ENCODE data around the gene DIO3.

DIO3 gene

DNA sequence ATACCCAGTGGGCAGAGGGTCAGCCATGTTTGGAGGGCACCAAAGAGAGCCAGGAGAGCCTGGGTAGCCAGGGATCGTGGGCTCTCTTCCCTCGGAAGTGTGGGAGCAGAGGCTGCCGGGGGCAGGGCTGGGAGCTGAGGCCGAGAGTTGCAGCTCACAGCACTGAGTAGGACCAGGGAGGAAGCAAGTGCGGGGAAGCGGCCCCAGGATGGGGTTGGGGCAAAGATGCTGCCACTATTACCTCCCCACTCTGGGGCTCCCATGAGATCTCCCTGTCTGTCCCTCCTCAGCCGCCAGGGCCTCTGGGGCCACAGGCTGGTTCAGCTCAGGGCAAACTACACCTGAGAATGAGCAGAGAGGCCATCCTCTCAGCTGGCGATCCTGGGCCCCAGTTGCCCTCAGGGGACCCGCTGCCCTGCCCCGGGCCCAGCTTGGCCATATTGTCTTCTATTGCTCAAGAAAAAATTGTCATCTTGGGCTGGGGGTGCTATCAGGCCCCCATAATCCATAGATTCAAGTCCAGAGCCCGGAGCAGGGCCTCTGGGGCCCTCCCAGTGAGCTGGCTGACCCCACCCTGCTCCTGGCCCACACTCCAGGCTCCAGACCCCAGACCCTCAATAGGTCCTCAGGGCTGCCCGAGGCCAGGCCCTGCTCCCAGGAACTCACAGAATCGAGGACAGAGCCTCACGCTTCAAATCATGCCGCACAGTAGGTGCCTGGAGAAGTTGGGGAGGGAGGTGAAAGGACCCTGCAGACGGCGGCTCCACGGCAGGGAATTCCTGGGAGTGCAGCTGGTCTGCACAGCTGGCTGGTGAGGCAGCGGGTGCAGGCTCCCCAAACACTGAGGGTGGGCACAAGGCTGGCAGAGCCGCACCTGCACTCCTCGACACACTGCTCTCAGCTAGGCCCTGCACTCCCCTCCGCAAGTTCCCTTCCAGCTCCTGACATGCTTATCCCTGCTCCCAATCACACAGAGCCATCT lies 20.5 kb upstream of the DIO3 start:
- H3K4me3 ChIP-seq (replicated peaks; ENCODE audit: low read depth, low read length), result no peak overlapping the region
- TF ChIP-seq CTCF (IDR thresholded peaks at IDR 0.05; ENCODE audit: low read depth, low read length, missing control alignments), result no peak
- no peak for DNase-seq (ENCODE audit: extremely low read depth, low read depth)

- no peak overlapping the region for H3K4me3 ChIP-seq (replicated peaks; ENCODE audit: low read depth, low read length)
- no peak for TF ChIP-seq CTCF (IDR thresholded peaks at IDR 0.05; ENCODE audit: low read depth, low read length, missing control alignments)
- DNase-seq (ENCODE audit: extremely low read depth, low read depth), result no peak
Measured at GRCh38 chr14:101542391-101542790, 18.9 kb upstream of the DIO3 start.

DNA sequence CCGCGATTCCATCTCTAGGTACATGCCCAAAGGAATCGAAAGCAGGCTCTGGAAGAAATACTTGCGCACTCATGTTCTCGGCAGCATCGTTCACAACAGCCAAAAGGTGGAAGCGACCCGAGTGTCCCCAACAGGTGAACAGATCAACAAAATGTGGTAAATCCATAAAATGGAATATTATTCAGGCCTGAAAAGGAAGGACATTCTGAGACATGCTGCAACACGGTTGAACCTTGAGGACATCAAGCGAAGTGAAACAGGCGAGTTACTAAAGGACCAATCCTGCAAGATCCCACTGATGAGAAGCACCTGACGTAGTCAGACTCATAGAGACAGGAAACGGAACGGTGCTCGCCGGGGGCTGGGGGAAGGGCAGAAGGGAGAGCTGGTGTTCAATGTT lies 17.5 kb upstream of the DIO3 start:
- no peak for TF ChIP-seq CTCF (IDR thresholded peaks at IDR 0.05; ENCODE audit: low read depth, low read length, missing control alignments)
- H3K4me3 ChIP-seq (replicated peaks; ENCODE audit: low read depth, low read length), result no peak overlapping the region
- no peak for DNase-seq (ENCODE audit: extremely low read depth, low read depth)

- no peak for TF ChIP-seq CTCF (IDR thresholded peaks at IDR 0.05; ENCODE audit: low read depth, low read length, missing control alignments)
Measured at GRCh38 chr14:101544550-101544949, 16.7 kb upstream of the DIO3 start.

DNA sequence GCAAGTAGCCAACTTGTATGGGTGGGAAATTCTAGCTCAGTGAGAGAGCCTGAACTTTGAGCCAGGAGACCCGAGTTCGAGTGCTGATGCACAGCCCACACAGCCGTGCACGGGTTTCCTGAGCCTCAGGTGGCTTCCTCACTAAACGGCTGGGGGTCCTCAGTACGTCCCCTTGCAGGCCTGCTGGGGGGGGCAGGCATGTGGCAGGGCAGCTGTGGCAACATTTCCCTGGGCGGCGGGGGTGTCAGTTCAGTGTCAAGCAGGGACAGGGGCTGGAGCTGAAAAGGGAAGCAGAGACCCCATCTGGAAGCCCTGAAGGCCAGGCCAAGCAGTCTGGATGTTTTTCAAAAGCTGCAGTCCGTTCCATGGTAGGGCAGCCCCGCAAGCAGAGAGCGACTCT lies 14.6 kb upstream of the DIO3 start:
- no peak for DNase-seq (ENCODE audit: extremely low read depth, low read depth)
- TF ChIP-seq CTCF (IDR thresholded peaks at IDR 0.05; ENCODE audit: low read depth, low read length, missing control alignments), result no peak
- H3K4me3 ChIP-seq (replicated peaks; ENCODE audit: low read depth, low read length), result no peak overlapping the region

More at GRCh38 chr14:101544550-101544949, 16.7 kb upstream of the DIO3 start:
- no peak overlapping the region for H3K4me3 ChIP-seq (replicated peaks; ENCODE audit: low read depth, low read length)
- DNase-seq (ENCODE audit: extremely low read depth, low read depth), result no peak

- no peak for TF ChIP-seq CTCF (IDR thresholded peaks at IDR 0.05; ENCODE audit: low read depth, low read length, missing control alignments)
- no peak overlapping the region for H3K4me3 ChIP-seq (replicated peaks; ENCODE audit: low read depth, low read length)
- no peak for DNase-seq (ENCODE audit: extremely low read depth, low read depth)
Measured at GRCh38 chr14:101547107-101547738, 14.1 kb upstream of the DIO3 start.

All from HFF-Myc (cell line).